Heart left ventricle (tissue), 13 donors: ENCODE results near the gene CHD9.
"Not testable (repeated sequence)": the region's sequence is repeated elsewhere in the genome, so short reads cannot be mapped to it uniquely, and the experiment has no call there.

Source experiments
- CTCF ChIP-seq, 12 donors: fragments of 200-600 bp; sonication (generic) in 4 of 12; IDR thresholded peaks; one replicate each; pipeline versions ENCODE4 v1.5.0 to v1.8.0; 2018 to 2022; ENCODE audit warnings: antibody characterized with exemption in 12 of 12, mild to moderate bottlenecking in 5 of 12
- POLR2A ChIP-seq, 2 donors: fragments of 450-650 bp; IDR thresholded peaks; one replicate each; pipeline ENCODE4 v1.6.1; 2017; ENCODE audit warnings: antibody characterized with exemption in 2 of 2, mild to moderate bottlenecking in 2 of 2, moderate library complexity in 2 of 2
- donor health status: ischemic (EF 13 %, LVEDD 7.1; RV severe dilation, severe dysfunction).
- donor health status: DM: no; HTN: yes; CAD: no.
- donor health status: DM: no; HTN: no; CAD: no.
- donor health status: ischemic (EF 25% LVEDD 6.9; RV normal size, moderate dysfunction).
- donor health status: ischemic (EF 25% LVEDD 5.7; RV mildly dilated, moderate dysfunction).
- donor health status: ischemic (EF 35%, LVEDD 5.7; RV mildly dilated, moderate dysfunction).
- donor health status: nonischemic (EF 11% LVEDD 7.7; RV severe dilation, severe dysfunction).
- donor health status: DM: yes; HTN: yes; CAD: no.
- donor health status: PGD.
- donor health status: ischemic (EF 29% LVEDD 5.4; RV normal size, mild dysfunction).
- donor health status: nonischemic (EF 23%, LVEDD 6.1; RV moderate dilation, normal function).

GRCh38 chr16:53036711-53037110, 18.1 kb upstream of the CHD9 start:
- TF ChIP-seq CTCF, POLR2A (IDR thresholded peaks at IDR 0.05): not testable (repeated sequence)
